ENCODE measurements around the gene CD28.
"Not testable (repeated sequence)": the region's sequence is repeated elsewhere in the genome, so short reads cannot be mapped to it uniquely, and the experiment has no call there.

CD28 gene

GRCh38 chr2:203687165-203687564 lies 19.3 kb upstream of the CD28 start:
- no peak for DNase-seq (ENCODE audit: low read depth in 2 of 2)

DNA sequence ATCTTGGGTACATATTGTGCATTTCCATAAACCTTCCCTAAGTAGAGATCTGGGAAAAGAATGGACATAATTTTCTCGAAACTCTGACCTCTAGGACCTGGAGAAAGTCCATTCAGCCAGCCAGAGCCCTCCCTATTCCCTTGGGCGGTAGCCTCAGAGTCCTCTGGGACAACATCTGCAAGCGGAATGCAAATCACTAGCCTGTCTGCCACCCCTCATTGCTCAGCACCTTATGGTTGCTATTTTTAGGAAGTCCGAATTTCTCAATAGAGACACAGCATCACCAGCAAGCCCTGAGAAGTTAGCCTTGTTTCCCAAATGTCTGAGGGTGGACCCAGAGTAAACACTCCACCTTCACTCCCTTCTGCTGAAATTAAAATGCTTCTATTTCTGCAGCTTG lies 17.6 kb upstream of the CD28 start:
- DNase-seq (ENCODE audit: low read depth in 2 of 2) = no peak

GRCh38 chr2:203689426-203690116 lies 16.9 kb upstream of the CD28 start:
- DNase-seq (ENCODE audit: low read depth in 2 of 2) = no peak

DNA sequence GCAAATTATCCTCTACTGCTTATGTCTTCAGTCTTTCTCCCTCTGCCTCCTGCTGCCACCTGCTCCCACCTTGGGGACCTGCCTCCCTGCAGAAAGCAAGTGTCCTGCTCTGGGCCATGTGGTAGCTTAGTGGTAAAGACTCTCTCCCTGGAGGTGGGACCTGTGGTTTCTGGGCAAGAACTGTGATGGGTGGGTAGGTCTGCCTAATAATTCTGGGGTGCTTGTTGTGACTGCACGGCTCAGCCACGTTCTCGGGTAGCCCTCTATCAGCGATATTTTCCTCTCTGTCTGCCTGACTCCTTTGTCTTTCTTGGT lies 16.4 kb upstream of the CD28 start:
- no peak for DNase-seq (ENCODE audit: low read depth in 2 of 2)

DNA sequence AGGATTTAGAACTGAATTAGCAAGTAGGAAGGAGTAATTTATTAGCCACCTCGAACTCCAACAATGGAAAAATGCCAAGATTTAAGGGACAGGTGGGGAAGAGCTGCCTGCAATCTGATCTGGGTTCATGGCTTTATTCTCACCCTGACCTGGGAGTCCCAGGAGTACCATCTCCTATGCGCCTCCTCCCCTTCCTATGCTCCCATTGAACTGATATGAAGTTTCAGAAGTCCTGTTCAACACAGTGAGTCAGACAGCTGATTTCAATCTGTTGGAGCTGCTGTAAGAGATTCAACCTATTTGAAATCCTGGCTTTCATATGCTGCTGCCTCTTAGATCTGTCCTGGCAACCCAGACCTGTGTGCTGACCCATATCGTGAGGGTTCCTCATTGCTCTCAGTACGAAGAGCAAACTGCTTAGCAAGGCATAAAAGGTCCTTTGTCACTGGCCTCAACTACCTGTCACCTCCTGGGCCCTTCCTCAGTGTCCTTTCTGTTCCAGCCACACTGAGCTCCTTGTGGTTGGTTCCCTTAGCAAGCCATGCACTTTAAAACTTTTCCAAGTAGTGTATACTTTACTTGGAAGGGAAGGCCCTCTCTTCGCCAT lies 15.9 kb upstream of the CD28 start:
- DNase-seq (ENCODE audit: low read depth in 2 of 2) = no peak

DNA sequence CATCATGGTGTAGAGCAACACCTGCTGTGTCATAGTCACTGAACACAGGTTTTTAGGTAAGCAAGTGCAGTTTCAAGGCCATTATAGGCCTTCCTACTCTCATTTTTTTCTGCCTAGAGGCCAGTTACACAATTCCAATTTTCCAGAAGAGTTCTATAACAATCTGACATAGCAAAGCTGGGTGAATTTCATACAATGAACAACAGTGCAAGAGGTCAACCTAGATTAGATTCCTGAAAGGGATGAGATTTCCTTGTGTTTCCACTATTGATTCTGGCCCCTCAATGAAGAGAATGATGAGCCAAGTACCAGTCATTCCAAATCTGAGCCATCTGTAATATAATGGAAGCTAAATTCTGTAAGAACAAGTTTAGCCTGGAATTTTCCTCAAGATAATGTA lies 15.3 kb upstream of the CD28 start:
- DNase-seq (ENCODE audit: low read depth in 2 of 2) = no peak

GRCh38 chr2:203692031-203692710 lies 14.3 kb upstream of the CD28 start:
- no peak for DNase-seq (ENCODE audit: low read depth in 2 of 2)

DNA sequence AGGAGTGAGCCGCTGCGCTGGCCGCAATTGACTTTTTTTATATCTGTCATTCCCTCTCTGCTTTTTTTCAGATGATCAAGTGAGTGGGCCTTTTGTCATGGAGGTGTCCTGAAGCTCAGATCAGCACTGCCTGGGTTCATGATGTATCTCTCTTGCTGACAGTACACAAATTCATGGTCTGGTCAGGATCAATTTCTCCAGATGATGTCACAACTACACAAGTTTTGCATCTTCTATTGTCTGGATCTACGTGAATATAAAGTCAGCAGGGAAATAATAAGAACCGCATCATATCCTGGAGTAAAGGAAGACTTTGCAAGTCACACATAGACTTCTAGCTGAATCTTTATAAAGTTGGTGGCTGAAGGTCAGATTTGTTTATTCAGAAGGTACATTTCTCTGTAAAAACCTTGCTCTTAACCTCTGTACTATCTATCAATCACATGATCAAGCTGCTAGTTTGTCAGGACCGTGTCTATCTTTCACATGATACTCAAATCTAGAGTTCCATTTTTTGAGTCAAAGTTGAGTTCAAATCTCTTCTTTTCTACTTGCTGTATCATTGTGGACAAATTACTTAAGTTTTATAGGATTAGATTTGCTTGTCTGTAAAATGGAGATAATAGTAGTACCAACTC lies 13.1 kb upstream of the CD28 start:
- DNase-seq (ENCODE audit: low read depth in 2 of 2) = no peak

GRCh38 chr2:203694191-203694590 lies 12.2 kb upstream of the CD28 start:
- DNase-seq (ENCODE audit: low read depth in 2 of 2) = no peak

GRCh38 chr2:203697190-203697589 lies 9.2 kb upstream of the CD28 start:
- no peak for DNase-seq (ENCODE audit: low read depth in 2 of 2)

DNA sequence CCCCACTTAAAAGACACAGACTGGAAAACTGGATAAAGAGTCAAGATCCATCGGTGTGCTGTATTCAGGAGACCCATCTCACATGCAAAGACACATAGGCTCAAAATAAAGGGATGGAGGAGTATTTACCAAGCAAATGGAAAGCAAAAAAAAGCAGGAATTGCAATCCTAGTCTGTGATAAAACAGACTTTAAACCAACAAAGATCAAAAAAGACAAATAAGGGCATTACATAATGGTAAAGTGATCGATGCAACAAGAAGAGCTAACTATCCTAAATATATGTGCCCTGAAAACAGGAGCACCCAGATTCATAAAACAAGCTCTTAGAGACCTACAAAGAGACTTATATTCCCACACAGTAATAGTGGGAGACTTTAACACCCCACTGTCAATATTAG lies 8.7 kb upstream of the CD28 start:
- not testable (repeated sequence) for DNase-seq (ENCODE audit: low read depth in 2 of 2)

DNA sequence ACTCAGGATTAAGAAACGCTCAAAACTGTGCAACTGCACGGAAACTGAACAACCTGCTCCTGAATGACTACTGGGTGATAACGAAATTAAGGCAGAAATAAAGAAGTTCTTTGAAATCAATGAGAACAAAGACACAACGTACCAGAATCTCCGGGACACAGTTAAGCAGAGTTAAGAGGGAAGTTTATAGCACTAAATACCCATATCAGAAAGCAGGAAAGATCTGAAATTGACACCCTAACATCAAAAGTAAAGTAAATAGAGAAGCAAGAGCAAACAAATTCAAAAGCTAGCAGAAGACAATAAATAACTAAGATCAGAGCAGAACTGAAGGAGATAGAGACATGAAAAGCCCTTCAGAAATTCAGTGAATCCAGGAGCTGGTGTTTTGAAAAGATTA lies 8.0 kb upstream of the CD28 start:
- DNase-seq (ENCODE audit: low read depth in 2 of 2) = not testable (repeated sequence)

GRCh38 chr2:203704430-203704829 lies 2.0 kb upstream of the CD28 start:
- no peak for DNase-seq (ENCODE audit: low read depth in 2 of 2)

DNA sequence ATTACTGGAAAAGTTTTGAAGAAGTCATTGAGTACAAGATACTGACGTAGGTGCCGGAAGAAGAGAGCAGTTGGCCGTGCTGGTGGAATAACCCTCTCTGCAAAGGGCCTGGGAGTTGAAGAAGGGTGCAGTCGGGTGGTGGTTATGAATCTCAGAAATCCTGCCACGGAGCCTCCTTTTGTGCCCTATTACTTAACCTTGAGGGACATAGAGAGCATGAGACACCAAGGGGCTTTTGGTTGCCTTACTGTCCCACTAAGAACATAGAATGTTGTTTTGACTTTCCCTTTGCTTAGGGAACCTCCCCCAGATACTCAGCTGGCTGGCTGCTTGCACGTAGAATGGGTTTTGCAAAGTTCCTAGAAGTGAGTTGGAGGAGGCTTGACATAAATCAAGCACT lies 1.3 kb upstream of the CD28 start:
- peak; percentile 25 to 45 for DNase-seq (ENCODE audit: low read depth in 2 of 2)

DNA sequence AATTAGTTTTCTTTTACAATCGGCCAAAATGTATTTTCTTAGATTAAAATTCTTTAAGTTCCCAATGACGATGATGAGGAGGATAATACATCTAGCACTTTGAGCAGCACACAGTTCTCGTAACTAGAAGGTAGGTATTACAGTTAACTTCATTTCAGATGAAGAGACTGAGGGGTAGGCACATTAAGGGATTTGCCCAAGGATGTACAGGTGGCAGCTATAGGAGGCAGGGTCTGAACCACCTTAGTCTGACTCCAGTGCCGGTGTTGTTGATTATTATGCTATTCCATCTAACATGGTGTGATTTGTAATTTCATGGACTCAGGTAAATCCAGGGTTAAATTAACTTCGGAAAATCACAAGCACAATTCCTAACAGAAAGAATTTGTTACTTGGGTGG lies 1.1 kb downstream of the CD28 start:
- DNase-seq (ENCODE audit: low read depth in 2 of 2) = no peak

GRCh38 chr2:203708846-203709396 lies 2.5 kb downstream of the CD28 start:
- DNase-seq (ENCODE audit: low read depth in 2 of 2) = no peak

- DNase-seq (ENCODE audit: low read depth in 2 of 2) = no peak
Observed at GRCh38 chr2:203709416-203710040, 3.1 kb downstream of the CD28 start.

GRCh38 chr2:203710226-203710625 lies 3.8 kb downstream of the CD28 start:
- DNase-seq (ENCODE audit: low read depth in 2 of 2) = no peak

GRCh38 chr2:203710952-203711351 lies 4.5 kb downstream of the CD28 start:
- DNase-seq (ENCODE audit: low read depth in 2 of 2) = no peak

GRCh38 chr2:203711399-203711798 lies 5.0 kb downstream of the CD28 start:
- no peak for DNase-seq (ENCODE audit: low read depth in 2 of 2)

GRCh38 chr2:203713381-203713780 lies 6.9 kb downstream of the CD28 start:
- DNase-seq (ENCODE audit: low read depth in 2 of 2) = no peak

- DNase-seq (ENCODE audit: low read depth in 2 of 2) = no peak
Observed at GRCh38 chr2:203714112-203714511, 7.7 kb downstream of the CD28 start.
